HCT116 (cell line): ENCODE results near the gene BICD1.

Source experiments
- CTCF ChIP-seq, 3 experiments: fragments of 200-600 bp in 1 of 3; sonication (generic) in 1 of 3; IDR thresholded peaks in 2 of 3; conservative IDR thresholded peaks in 1 of 3; 2 replicates each; pipeline ENCODE4 v1.5.1; 2012 to 2017; ENCODE audit warnings: low read depth in 2 of 3, low read length in 2 of 3, antibody characterized with exemption in 1 of 3, borderline replicate concordance in 1 of 3, control low read depth in 1 of 3, mild to moderate bottlenecking in 1 of 3, mixed read lengths in 1 of 3, mixed run types in 1 of 3, moderate library complexity in 1 of 3; ENCODE audit not compliant: insufficient read depth in 1 of 3
- EZH2 ChIP-seq: fragments of 200-600 bp; sonication (generic); IDR thresholded peaks from 2 replicates; pipeline ENCODE4 v1.6.1; 2017; ENCODE audit warnings: antibody characterized with exemption, mixed run types
- POLR2A ChIP-seq: IDR thresholded peaks from 2 replicates; pipeline ENCODE4 v1.7.0; 2011; ENCODE audit warnings: borderline replicate concordance; ENCODE audit not compliant: insufficient read depth, insufficient read length; ENCODE audit errors: extremely low read depth
- RAD21 ChIP-seq: IDR thresholded peaks from 2 replicates; pipeline ENCODE4 v1.6.1; 2012; ENCODE audit warnings: low read depth, mild to moderate bottlenecking
- SP1 ChIP-seq: IDR thresholded peaks from 2 replicates; pipeline ENCODE4 v1.6.1; 2012; ENCODE audit warnings: low read depth
- YY1 ChIP-seq: IDR thresholded peaks from 2 replicates; pipeline ENCODE4 v1.6.1; 2011; ENCODE audit warnings: low read length, low read depth, moderate library complexity, mild to moderate bottlenecking; ENCODE audit not compliant: insufficient replicate concordance; ENCODE audit errors: extremely low read depth
- TF ChIP-seq, protein P1 (sequence below): IDR thresholded peaks from 2 replicates; pipeline ENCODE4 v1.6.1; 2012; ENCODE audit warnings: low read depth
- TF ChIP-seq, protein P2 (sequence below): IDR thresholded peaks from 2 replicates; pipeline ENCODE4 v1.6.1; 2012

GRCh38 chr12:32230613-32230993, 124.0 kb downstream of the BICD1 start:
- TF ChIP-seq CTCF (IDR thresholded peaks at IDR 0.05 in 2 of 3, conservative IDR thresholded peaks at IDR 0.05 in 1 of 3; ENCODE audit: borderline replicate concordance in 1 of 3, insufficient read depth in 1 of 3, low read depth in 2 of 3, low read length in 2 of 3) = no peak
- no peak for TF ChIP-seq EZH2
- TF ChIP-seq POLR2A = no peak
- no peak for TF ChIP-seq SP1
- TF ChIP-seq RAD21 = no peak
- TF ChIP-seq, protein P1, sequence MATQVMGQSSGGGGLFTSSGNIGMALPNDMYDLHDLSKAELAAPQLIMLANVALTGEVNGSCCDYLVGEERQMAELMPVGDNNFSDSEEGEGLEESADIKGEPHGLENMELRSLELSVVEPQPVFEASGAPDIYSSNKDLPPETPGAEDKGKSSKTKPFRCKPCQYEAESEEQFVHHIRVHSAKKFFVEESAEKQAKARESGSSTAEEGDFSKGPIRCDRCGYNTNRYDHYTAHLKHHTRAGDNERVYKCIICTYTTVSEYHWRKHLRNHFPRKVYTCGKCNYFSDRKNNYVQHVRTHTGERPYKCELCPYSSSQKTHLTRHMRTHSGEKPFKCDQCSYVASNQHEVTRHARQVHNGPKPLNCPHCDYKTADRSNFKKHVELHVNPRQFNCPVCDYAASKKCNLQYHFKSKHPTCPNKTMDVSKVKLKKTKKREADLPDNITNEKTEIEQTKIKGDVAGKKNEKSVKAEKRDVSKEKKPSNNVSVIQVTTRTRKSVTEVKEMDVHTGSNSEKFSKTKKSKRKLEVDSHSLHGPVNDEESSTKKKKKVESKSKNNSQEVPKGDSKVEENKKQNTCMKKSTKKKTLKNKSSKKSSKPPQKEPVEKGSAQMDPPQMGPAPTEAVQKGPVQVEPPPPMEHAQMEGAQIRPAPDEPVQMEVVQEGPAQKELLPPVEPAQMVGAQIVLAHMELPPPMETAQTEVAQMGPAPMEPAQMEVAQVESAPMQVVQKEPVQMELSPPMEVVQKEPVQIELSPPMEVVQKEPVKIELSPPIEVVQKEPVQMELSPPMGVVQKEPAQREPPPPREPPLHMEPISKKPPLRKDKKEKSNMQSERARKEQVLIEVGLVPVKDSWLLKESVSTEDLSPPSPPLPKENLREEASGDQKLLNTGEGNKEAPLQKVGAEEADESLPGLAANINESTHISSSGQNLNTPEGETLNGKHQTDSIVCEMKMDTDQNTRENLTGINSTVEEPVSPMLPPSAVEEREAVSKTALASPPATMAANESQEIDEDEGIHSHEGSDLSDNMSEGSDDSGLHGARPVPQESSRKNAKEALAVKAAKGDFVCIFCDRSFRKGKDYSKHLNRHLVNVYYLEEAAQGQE = no peak
- TF ChIP-seq YY1 = no peak
- TF ChIP-seq, protein P2, sequence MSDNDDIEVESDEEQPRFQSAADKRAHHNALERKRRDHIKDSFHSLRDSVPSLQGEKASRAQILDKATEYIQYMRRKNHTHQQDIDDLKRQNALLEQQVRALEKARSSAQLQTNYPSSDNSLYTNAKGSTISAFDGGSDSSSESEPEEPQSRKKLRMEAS = no peak
